Panc1 (cell line): ENCODE measurements around the gene DLG2. TPM values are rescaled to one million over a fixed set of nuclear protein-coding genes. Genes with fewer than 3 reads are reported as not detected.

Experiments
- ATAC-seq: fragments of 200-7000 bp; cut with Tn5 transposase; 2 replicates; pipeline ENCODE4 v1.9.1; 2020; ENCODE audit warnings: mild to moderate bottlenecking, moderate library complexity
- BruUV-seq: library from RNA; stranded (reverse); fragments of 400-500 nt; replicated peaks from 2 replicates; lab custom pipeline; 2021; lab: Mats Ljungman, UMichigan
- CTCF ChIA-PET: fragments of 300-600 bp; sonication (Branson Sonifier 250); formaldehyde crosslinking; loops from one replicate; lab custom pipeline; 2022; ENCODE audit warnings: antibody characterized with exemption; lab: Charles Lee
- POLR2A ChIA-PET: fragments of 300-600 bp; sonication (Branson Sonifier 250); formaldehyde crosslinking; loops from one replicate; lab custom pipeline; 2022; ENCODE audit warnings: antibody characterized with exemption; lab: Charles Lee
- DNase-seq: peaks from one replicate; pipeline ENCODE4 v3.0.0-alpha.2; 2010; ENCODE audit warnings: low read depth, low spot score
- H3K27ac ChIP-seq: 2 replicates; pipeline ENCODE4 v1.5.1; 2011; ENCODE audit warnings: mild to moderate bottlenecking, low read length, inconsistent platforms
- H3K27me3 ChIP-seq: fragments of 200-500 bp; sonication (Bioruptor generic); 2 replicates; pipeline ENCODE4 v1.6.0; 2014; ENCODE audit warnings: low read length, inconsistent platforms; ENCODE audit not compliant: control insufficient read depth, insufficient read depth
- H3K36me3 ChIP-seq: fragments of 200-500 bp; sonication (Bioruptor generic); 2 replicates; pipeline ENCODE4 v1.5.1; 2014; ENCODE audit warnings: inconsistent platforms, mild to moderate bottlenecking, low read length, moderate library complexity; ENCODE audit not compliant: control insufficient read depth, insufficient read depth
- H3K4me1 ChIP-seq: 2 replicates; pipeline ENCODE4 v1.5.1; 2011; ENCODE audit warnings: inconsistent platforms, mild to moderate bottlenecking, low read length, moderate library complexity; ENCODE audit not compliant: control insufficient read depth, insufficient read depth
- H3K4me3 ChIP-seq, 2 experiments: 2 replicates each; pipeline ENCODE4 v1.5.1; 2011 to 2012; ENCODE audit warnings: low read depth in 2 of 2, low read length in 2 of 2, mild to moderate bottlenecking in 2 of 2, inconsistent platforms in 1 of 2, moderate library complexity in 1 of 2
- H3K9me3 ChIP-seq: fragments of 200-500 bp; sonication (Bioruptor generic); 2 replicates; pipeline ENCODE4 v1.5.1; 2014; ENCODE audit warnings: low read depth, mild to moderate bottlenecking, inconsistent platforms, low read length, moderate library complexity; ENCODE audit not compliant: control insufficient read depth, insufficient read depth
- POLR2AphosphoS5 ChIP-seq: IDR thresholded peaks from 2 replicates; pipeline ENCODE4 v1.6.1; 2012; ENCODE audit warnings: mild to moderate bottlenecking, low read depth, low read length, moderate library complexity
- REST ChIP-seq, 2 experiments: IDR thresholded peaks; 2 replicates each; pipeline ENCODE4 v1.6.1; 2011 to 2012; ENCODE audit warnings: low read depth in 2 of 2, control low read depth in 1 of 2, low read length in 1 of 2, mild to moderate bottlenecking in 1 of 2, moderate library complexity in 1 of 2; ENCODE audit not compliant: insufficient read depth in 1 of 2
- SIN3A ChIP-seq: IDR thresholded peaks from 2 replicates; pipeline ENCODE4 v1.6.1; 2012; ENCODE audit warnings: low read depth, mild to moderate bottlenecking, low read length, moderate library complexity, borderline replicate concordance; ENCODE audit not compliant: insufficient read depth
- TCF7L2 ChIP-seq: IDR thresholded peaks from 2 replicates; pipeline ENCODE4 v1.6.1; 2011; ENCODE audit warnings: mild to moderate bottlenecking, low read depth, low read length, inconsistent platforms
- in situ Hi-C: cut with HindIII; loops from 2 replicates; pipeline ENCODE4 v1.10.0; 2016; ENCODE audit warnings: low sequenced_read_pairs, low pct_unique_long_range_greater_than_20kb
- intact Hi-C: fragments of 100-400 bp; cut with micrococcal nuclease; formaldehyde crosslinking; loops from one replicate; pipeline ENCODE4 v1.10.0; 2022; ENCODE audit not compliant: unreplicated experiment
- total RNA-seq: library from RNA; stranded (reverse); gene quantifications from one replicate; pipeline ENCODE4 v1.2.1, GENCODE V29; 2021; ENCODE audit not compliant: unreplicated experiment
- TF ChIP-seq, protein P1 (sequence below): fragments of 450-650 bp; IDR thresholded peaks from 2 replicates; pipeline ENCODE4 v1.5.1; 2017; ENCODE audit warnings: mild to moderate bottlenecking

Gene DLG2
- total RNA-seq, 1 experiment from 2014 or later = 4.2 TPM

- CTCF ChIA-PET = no interaction called here
- POLR2A ChIA-PET = no interaction called here
- Histone ChIP-seq H3K4me1 (no peaks in the 10 kb centered on the region), H3K9me3 (no peaks in the 10 kb centered on the region), H3K4me3 (no peak overlapping the region), H3K36me3 (no peaks in the 10 kb centered on the region), H3K27me3 (no peaks in the 10 kb centered on the region), H3K27ac (no peak overlapping the region)
- in situ Hi-C loops = no loop called here
- intact Hi-C loops = no loop called here
- DNase-seq (no peak), ATAC-seq (no peak)
- BruUV-seq = no TSS peak
- TF ChIP-seq, protein P1, sequence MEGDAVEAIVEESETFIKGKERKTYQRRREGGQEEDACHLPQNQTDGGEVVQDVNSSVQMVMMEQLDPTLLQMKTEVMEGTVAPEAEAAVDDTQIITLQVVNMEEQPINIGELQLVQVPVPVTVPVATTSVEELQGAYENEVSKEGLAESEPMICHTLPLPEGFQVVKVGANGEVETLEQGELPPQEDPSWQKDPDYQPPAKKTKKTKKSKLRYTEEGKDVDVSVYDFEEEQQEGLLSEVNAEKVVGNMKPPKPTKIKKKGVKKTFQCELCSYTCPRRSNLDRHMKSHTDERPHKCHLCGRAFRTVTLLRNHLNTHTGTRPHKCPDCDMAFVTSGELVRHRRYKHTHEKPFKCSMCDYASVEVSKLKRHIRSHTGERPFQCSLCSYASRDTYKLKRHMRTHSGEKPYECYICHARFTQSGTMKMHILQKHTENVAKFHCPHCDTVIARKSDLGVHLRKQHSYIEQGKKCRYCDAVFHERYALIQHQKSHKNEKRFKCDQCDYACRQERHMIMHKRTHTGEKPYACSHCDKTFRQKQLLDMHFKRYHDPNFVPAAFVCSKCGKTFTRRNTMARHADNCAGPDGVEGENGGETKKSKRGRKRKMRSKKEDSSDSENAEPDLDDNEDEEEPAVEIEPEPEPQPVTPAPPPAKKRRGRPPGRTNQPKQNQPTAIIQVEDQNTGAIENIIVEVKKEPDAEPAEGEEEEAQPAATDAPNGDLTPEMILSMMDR = no peak
Measured at GRCh38 chr11:84645988-84646694, 981.0 kb downstream of the DLG2 start.

GRCh38 chr11:84642500-84642899, 984.6 kb downstream of the DLG2 start:
- Histone ChIP-seq H3K27ac (no peak overlapping the region), H3K4me1 (no peaks in the 10 kb centered on the region), H3K36me3 (no peaks in the 10 kb centered on the region), H3K4me3 (no peak overlapping the region), H3K9me3 (no peaks in the 10 kb centered on the region), H3K27me3 (no peaks in the 10 kb centered on the region)
- ChIA-PET POLR2A (no interaction called here), CTCF (no interaction called here)
- DNase-seq = no peak
- TF ChIP-seq POLR2AphosphoS5 (no peak), TCF7L2 (no peak), SIN3A (no peak), REST (IDR thresholded peaks at IDR 0.05; ENCODE audit: insufficient read depth in 1 of 2, low read depth in 2 of 2, low read length in 1 of 2) (no peak)
- TF ChIP-seq, protein P1 = no peak
- ATAC-seq = no peak
- BruUV-seq = no TSS peak
- in situ Hi-C loops = no loop called here
- intact Hi-C loops = no loop called here
